Measurements from ENCODE around the gene HSF5.

DNA sequence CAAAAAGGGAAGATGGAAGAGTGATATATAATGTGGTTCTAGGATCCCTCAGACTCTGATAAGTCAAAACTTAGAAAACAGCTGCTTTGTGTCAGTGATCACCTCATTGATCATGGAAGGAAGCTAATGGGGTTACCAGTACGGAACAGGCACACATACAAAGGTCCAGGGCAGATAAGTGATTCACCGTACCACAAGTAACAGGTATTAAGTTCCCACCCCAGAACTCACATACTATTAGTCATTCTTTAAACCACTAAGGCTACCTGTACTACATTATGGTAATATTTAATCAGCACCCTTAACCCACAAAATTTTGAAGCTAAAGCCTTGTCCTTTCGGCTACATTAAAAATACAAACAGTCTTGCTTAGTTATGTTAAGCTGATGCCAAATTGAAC lies 88.2 kb downstream of the HSF5 start:
- TF ChIP-seq CSDC2 (CRISPR knock-in tag; IDR thresholded peaks at IDR 0.05) (no peak), ZNF8 (CRISPR knock-in tag; IDR thresholded peaks at IDR 0.05) (no peak), TOX (CRISPR knock-in tag; IDR thresholded peaks at IDR 0.05; ENCODE audit: borderline replicate concordance) (no peak), SNAI2 (CRISPR knock-in tag; IDR thresholded peaks at IDR 0.05) (no peak), OSR1 (CRISPR knock-in tag; IDR thresholded peaks at IDR 0.05) (no peak), ZNF70 (CRISPR knock-in tag; IDR thresholded peaks at IDR 0.05) (no peak), ARNTL (CRISPR knock-in tag; IDR thresholded peaks at IDR 0.05; ENCODE audit: borderline replicate concordance, low read depth) (no peak), ZFP30 (CRISPR knock-in tag; IDR thresholded peaks at IDR 0.05) (no peak)
- TF ChIP-seq, protein P1, sequence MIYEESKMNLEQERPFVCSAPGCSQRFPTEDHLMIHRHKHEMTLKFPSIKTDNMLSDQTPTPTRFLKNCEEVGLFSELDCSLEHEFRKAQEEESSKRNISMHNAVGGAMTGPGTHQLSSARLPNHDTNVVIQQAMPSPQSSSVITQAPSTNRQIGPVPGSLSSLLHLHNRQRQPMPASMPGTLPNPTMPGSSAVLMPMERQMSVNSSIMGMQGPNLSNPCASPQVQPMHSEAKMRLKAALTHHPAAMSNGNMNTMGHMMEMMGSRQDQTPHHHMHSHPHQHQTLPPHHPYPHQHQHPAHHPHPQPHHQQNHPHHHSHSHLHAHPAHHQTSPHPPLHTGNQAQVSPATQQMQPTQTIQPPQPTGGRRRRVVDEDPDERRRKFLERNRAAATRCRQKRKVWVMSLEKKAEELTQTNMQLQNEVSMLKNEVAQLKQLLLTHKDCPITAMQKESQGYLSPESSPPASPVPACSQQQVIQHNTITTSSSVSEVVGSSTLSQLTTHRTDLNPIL (CRISPR knock-in tag; IDR thresholded peaks at IDR 0.05; ENCODE audit: low read depth) = no peak
- TF ChIP-seq, protein P2, sequence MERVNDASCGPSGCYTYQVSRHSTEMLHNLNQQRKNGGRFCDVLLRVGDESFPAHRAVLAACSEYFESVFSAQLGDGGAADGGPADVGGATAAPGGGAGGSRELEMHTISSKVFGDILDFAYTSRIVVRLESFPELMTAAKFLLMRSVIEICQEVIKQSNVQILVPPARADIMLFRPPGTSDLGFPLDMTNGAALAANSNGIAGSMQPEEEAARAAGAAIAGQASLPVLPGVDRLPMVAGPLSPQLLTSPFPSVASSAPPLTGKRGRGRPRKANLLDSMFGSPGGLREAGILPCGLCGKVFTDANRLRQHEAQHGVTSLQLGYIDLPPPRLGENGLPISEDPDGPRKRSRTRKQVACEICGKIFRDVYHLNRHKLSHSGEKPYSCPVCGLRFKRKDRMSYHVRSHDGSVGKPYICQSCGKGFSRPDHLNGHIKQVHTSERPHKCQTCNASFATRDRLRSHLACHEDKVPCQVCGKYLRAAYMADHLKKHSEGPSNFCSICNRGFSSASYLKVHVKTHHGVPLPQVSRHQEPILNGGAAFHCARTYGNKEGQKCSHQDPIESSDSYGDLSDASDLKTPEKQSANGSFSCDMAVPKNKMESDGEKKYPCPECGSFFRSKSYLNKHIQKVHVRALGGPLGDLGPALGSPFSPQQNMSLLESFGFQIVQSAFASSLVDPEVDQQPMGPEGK (CRISPR knock-in tag; IDR thresholded peaks at IDR 0.05; ENCODE audit: borderline replicate concordance) = no peak
- TF ChIP-seq, protein P3, sequence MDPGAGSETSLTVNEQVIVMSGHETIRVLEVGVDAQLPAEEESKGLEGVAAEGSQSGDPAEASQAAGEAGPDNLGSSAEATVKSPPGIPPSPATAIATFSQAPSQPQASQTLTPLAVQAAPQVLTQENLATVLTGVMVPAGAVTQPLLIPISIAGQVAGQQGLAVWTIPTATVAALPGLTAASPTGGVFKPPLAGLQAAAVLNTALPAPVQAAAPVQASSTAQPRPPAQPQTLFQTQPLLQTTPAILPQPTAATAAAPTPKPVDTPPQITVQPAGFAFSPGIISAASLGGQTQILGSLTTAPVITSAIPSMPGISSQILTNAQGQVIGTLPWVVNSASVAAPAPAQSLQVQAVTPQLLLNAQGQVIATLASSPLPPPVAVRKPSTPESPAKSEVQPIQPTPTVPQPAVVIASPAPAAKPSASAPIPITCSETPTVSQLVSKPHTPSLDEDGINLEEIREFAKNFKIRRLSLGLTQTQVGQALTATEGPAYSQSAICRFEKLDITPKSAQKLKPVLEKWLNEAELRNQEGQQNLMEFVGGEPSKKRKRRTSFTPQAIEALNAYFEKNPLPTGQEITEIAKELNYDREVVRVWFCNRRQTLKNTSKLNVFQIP (CRISPR knock-in tag; IDR thresholded peaks at IDR 0.05; ENCODE audit: borderline replicate concordance, low read depth) = no peak
